ENCODE results near the gene ADRA2B.
"Not testable (repeated sequence)": the region's sequence is repeated elsewhere in the genome, so short reads cannot be mapped to it uniquely, and the experiment has no call there.

ADRA2B gene

DNA sequence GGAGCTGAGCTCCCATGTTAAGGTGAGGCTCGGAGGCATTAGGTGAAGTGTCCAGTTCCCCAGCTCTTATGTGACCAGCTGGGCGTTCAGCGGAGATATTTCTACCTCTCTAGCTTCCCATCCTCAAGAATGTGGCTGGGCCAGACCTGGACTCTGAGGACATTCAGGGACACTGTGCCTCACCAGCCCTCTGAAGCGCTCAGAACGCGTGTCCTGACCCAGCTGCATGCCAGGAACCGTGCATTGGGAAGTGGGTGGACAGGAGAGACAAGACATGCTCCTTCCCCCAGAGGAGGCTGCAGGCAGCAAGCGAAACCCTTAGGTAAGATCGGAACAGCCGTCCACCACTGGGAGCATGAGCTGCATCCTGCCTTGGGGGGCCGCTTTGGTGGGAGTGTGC, 43.6 kb downstream of the ADRA2B start:
- TF ChIP-seq, protein P1, sequence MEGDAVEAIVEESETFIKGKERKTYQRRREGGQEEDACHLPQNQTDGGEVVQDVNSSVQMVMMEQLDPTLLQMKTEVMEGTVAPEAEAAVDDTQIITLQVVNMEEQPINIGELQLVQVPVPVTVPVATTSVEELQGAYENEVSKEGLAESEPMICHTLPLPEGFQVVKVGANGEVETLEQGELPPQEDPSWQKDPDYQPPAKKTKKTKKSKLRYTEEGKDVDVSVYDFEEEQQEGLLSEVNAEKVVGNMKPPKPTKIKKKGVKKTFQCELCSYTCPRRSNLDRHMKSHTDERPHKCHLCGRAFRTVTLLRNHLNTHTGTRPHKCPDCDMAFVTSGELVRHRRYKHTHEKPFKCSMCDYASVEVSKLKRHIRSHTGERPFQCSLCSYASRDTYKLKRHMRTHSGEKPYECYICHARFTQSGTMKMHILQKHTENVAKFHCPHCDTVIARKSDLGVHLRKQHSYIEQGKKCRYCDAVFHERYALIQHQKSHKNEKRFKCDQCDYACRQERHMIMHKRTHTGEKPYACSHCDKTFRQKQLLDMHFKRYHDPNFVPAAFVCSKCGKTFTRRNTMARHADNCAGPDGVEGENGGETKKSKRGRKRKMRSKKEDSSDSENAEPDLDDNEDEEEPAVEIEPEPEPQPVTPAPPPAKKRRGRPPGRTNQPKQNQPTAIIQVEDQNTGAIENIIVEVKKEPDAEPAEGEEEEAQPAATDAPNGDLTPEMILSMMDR (IDR thresholded peaks at IDR 0.05; ENCODE audit: low read depth, low read length, missing control alignments) = no peak
- H3K4me3 ChIP-seq (ENCODE audit: low read depth, low read length) = no peak overlapping the region
- no peak for DNase-seq (ENCODE audit: low read depth)

DNA sequence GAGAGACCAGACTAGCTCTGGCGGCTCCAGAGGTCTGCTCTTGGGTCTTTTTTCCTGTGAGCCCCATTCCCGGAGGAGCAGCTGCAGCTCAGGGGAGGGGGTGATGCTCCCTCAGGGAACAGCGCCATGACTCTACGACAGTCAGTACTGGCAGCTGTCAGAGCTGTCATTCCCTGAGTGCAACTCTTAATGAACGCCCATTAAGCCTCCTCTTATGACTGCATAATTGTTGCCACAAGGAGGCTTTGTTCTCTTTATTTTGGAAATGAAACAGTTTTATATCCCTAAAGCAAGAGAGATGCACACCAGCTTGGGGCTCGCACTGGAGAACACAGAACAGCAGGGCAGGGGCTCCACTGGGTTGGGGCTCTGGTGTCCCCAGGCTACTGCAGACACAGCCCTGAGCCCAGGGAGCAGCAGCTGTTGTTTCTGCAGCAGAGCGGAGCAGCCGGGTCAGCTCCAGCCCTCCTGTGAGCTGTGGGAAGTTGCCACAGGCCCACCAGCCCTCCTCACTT, 44.3 kb downstream of the ADRA2B start:
- not testable (repeated sequence) for DNase-seq (ENCODE audit: low read depth); H3K4me3 ChIP-seq (ENCODE audit: low read depth, low read length)

DNA sequence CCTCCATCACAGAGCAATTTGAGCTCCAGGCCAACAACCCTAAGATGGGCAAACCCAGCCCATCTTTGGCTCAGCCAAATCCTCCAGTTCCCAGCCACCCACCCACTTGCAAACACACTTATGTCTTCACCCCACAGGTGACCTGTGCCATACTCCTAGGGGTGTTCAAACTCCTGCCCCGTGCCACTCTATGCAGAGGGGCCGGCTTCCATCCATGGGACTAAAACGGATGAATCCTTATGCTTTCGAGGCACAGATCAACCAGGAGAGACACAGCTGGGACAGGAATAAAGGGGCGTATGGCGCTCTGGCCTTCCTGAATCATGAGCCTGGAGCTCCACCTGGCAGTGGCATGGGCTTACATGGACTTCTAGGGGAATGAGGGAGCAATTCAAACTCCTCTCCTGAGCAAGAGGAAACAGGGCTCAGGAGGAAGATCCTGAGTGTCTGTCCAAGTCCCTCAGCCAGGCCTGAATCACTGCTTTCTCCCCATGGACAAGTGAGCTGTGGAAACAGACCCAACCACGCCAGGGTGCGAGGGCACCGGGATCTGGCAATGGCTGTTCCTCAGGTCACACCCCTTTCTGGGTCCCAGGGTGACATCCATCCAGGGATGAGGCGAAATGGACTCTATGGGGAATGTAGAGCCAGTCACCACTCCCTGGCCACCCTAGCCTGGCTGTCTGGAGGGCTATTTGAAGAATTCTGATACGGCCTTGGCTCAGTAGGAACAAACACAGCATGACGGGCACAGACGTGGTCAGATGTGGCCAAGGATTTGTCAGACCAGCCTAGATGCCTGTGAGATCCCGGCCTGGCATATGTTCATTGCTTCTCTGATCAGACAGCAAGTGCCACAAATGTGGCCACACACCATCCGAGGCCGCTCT, 45.0 kb downstream of the ADRA2B start:
- DNase-seq (ENCODE audit: low read depth); H3K4me3 ChIP-seq (ENCODE audit: low read depth, low read length): not testable (repeated sequence)

DNA sequence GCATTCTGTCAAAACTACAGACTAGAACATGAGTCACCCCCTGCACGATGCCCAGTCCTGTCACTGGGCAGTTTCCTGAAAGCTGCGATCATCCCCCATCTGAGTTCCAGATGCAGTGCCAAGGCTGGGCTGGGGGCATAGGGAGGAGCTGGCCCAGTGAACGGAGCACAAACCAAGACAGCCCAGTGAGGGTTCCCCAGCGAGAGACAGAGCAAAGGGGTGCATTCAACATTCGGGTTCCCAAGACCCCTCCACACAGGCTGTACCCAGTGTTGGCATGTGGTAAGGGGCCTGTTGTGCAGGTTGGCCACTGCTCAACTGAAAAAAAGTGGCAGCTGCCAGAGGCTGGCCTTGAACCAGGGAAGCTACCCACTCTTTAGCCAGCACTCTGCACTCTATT, 46.0 kb downstream of the ADRA2B start:
- DNase-seq (ENCODE audit: low read depth); H3K4me3 ChIP-seq (ENCODE audit: low read depth, low read length): not testable (repeated sequence)

DNA sequence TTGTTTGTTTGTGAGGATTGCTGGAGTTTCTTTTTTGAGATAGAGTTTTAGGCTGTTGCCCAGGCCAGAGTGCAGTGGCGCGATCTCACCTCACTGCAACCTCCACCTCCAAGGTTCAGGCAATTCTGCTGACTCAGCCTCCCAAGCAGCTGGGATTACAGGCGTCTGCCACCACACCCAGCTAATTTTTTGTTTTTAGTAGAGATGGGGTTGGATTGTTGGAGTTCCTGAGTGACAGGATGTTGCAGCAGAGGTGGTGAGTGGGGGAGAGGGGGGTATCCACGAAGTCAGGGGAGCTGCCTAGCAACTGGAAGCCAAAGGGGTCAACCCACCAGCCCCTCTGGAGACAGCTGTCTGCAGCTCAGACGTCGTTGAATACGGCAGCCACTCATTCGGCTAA, 46.5 kb downstream of the ADRA2B start:
- not testable (repeated sequence) for H3K4me3 ChIP-seq (ENCODE audit: low read depth, low read length); DNase-seq (ENCODE audit: low read depth)

DNA sequence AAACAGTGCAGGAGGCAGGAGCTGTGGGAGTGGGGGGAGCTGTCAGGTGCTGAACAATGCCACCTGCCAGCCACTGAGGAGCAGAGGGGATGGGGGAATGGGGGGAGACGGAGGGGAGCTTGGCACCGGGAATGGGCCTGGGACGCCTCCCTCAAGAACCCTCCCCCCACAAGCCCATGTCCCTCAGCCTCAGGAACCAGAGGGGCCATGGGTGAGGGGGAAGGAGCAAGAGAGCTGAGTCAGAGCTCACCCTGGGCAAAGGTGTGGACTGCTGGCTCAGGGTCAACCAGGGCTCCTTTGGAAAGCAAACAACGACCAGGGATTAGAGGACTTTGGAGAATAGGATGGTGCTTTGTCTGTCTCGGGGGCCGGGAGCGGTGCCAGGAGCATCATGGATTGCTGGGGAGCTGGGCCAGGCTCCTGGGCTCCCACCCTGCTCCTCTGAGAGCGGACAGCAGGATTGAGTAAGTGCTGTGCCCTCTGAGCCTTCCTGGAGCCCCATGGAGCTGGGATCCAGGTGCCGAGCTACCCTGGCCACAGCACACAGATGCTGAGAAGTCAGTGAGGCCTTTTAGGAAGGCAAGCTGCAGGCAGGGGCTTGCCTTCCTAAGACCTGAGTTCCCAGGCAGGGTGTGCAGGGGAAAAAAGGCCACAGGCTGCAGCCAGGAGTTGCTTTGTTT, 48.3 kb downstream of the ADRA2B start:
- not testable (repeated sequence) for DNase-seq (ENCODE audit: low read depth); H3K4me3 ChIP-seq (ENCODE audit: low read depth, low read length)

DNA sequence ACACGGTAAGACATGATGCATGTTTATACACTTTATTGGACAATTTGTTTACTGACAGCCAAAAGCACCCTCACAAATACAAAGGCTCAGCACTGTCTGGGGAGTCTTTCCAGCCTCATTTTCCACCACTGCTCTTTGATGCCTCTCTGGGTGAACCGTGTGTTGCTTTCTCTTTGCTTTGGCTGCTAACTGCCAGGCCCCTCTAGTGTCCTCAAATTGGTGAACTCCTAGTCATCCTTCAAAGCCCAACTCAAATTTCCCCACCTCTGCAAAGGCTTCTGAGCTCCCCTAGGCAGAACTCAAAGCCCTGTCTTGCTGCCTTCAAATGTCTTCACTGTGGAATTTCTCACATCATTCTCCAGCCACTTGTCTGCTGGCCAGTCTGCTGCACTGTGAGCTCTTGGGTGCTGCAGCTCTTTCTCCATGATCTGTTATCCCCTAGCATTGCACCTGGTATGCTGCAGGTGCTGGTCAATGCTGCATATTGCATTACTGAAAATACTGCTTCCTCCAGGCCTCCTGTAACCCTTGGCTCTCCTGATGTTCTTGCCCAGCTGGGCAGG, 49.2 kb downstream of the ADRA2B start:
- not testable (repeated sequence) for DNase-seq (ENCODE audit: low read depth); H3K4me3 ChIP-seq (ENCODE audit: low read depth, low read length)

DNA sequence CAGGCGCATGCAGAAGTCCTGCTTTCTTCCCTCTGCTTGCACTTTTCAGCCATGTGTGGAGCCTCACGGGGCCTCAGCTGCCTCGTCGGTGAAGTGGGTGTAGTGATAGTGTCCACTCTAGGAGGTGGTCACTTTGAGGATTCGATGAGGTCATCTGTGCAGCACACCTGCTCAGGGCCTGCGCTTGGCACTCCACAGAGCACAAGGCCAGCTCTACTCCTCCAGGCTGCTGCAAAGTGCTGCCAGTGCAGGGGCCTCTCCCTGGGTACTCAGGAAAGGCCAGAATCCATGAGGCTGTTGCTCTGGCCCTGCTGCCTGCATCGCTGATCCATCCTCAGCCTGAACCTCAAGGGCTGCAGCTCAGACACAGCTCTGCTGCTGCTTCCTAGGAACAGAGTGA, 49.9 kb downstream of the ADRA2B start:
- not testable (repeated sequence) for DNase-seq (ENCODE audit: low read depth); H3K4me3 ChIP-seq (ENCODE audit: low read depth, low read length)

DNA sequence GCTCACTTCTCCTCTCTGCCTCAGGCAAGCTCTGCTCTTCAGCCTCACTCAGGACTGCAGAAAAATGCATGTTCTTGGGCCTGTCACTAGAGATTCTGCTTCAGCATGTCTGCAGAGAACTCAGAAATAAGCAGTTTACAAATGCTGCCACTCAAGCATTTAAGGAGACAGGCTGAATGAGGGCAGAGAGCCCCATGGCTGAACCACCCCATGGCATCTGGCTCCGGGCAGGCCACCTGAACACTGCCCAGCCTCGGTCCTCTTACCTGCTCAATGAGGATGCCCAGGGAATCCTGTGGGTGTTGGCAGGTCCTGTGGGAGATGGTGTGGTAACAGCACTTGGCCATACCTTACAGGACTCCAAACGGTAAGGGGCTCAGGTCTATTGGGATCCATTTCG, 50.4 kb downstream of the ADRA2B start:
- DNase-seq (ENCODE audit: low read depth); H3K4me3 ChIP-seq (ENCODE audit: low read depth, low read length): not testable (repeated sequence)

DNA sequence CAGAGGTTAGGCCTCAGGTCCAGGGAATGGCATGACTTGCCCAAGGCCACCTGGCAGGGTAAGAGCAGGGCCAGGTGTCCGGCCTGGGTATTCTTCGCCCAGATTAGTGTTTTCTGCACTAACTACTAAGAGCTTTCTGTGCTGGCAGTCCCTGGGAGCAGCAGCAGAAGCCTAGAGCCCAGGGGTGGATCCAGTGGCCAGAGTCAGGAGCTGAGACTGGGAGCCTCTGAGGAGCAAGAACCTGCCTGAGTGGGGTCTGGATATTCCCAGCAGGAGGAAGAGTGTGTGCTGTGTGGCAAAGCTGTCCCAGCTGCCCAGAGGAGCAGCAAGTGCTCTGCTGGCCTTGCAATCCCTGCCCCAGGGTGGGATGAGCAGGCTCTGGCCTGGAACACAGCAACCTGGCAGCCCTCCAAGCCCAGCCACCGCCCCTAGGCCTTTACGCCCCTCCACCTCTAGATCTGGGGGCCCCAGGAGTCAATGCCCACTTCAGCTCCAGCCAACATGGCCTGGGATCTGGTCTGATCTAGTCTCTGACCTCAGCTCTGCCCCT, 50.9 kb downstream of the ADRA2B start:
- DNase-seq (ENCODE audit: low read depth) = no peak
- TF ChIP-seq, protein P1 (IDR thresholded peaks at IDR 0.05; ENCODE audit: low read depth, low read length, missing control alignments) = no peak
- no peak overlapping the region for H3K4me3 ChIP-seq (ENCODE audit: low read depth, low read length)

DNA sequence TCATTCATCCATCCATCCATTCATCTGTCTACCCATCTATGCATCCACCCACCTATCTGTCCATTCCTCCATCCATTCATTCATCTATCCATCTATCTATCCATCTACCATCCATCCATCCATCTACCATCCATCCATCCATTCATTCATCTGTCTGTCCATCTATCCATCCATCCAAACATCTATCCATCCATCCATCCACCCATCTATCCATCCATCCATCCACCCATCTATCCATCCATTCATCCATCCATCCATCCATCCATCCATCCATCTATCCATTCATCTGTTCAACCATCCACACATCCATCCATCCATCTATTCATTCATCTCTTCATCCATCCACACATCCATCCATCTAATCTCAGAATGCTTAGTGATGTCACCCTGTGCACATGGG, 51.6 kb downstream of the ADRA2B start:
- not testable (repeated sequence) for DNase-seq (ENCODE audit: low read depth)

DNA sequence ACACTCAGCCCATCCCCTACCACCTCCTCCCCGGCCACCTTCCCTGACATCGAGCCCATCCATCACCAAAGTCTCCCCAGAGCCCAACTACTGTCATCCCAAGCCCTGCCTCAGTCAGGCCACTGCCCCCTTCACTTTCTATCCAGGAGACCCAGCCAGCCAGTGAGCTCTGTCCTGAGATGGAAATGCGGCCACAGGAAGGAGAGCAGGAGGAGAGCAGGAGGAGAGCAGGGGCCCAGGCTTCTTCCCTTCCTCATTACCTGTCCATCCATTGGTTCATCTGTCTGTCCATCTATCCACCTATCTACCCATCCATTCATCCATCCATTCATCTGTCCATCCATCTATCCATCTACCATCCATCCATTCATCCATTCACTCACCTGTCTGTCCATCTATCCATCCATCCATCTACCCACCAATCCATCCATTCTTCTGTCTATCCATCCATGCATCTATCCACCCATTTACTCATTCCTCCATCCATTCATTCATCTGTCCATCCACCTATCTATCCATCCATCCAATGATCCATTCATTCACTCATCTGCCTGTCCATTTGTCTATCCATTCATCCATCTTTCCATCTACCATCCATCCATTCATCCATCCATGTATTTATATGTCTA, 52.2 kb downstream of the ADRA2B start:
- DNase-seq (ENCODE audit: low read depth); H3K4me3 ChIP-seq (ENCODE audit: low read depth, low read length): not testable (repeated sequence)

More for the DNA sequence above, 51.6 kb downstream of the ADRA2B start:
- not testable (repeated sequence) for H3K4me3 ChIP-seq (ENCODE audit: low read depth, low read length)

DNA sequence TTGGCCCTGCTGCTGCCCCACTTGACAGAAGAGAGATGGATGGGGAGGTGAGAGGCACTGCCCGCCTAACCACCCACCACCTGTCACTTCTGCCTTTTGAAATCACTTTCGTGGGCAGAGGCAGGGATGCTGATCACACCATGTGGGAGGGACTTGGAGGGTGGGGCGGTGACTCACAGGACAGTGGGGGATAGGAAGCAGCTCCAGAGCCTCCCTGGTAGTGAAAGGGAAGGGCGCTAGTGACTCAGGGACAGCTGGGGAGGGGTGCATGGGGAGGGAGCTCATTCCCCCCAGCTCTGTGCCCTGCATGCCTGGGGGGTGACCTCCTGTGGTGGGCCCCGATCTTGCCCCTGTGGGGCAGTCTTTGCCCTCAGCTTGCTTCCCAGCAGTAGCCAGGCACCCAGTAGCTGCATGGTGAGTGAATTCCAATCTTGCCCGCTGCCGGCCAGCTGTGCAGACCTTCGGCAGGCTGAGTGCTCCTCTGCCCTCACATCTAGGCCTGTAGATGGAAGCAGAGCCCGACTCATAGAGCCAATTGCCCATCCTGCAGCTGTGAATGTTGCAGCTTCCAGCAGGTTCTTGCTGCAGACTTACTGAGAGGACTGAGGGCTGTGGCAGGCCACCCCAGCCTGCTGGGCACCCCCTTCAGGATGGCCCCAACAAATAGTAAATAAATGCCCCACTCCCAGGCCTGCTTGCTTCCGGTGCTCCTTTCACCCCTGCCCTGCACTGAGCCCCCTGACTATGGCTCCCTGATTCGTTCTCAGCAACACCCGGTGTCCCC, 53.1 kb downstream of the ADRA2B start:
- H3K4me3 ChIP-seq (ENCODE audit: low read depth, low read length); DNase-seq (ENCODE audit: low read depth): not testable (repeated sequence)

All from GM12864 (cell line).